Ectodermal cell (in vitro differentiated cells): ENCODE data around the gene RNF225.
A peak's percentile ranks its signal among the peaks of the same experiment; 100 is the strongest.

Experiments used
- H3K27ac ChIP-seq: 2 replicates; pipeline ENCODE4 v1.7.0; 2013; ENCODE audit warnings: mild to moderate bottlenecking, low read depth, low read length; ENCODE audit not compliant: insufficient read depth, poor library complexity, severe bottlenecking
- H3K27me3 ChIP-seq: 2 replicates; pipeline ENCODE4 v1.7.0; 2013; ENCODE audit warnings: mild to moderate bottlenecking, low read length; ENCODE audit not compliant: insufficient read depth, control insufficient read depth, poor library complexity, severe bottlenecking
- H3K36me3 ChIP-seq: one replicate; pipeline ENCODE4 v1.7.0; 2013; ENCODE audit warnings: low read length; ENCODE audit not compliant: control insufficient read depth, insufficient read depth
- H3K4me1 ChIP-seq: one replicate; pipeline ENCODE4 v1.7.0; 2013; ENCODE audit warnings: low read length; ENCODE audit not compliant: control insufficient read depth, insufficient read depth
- H3K4me3 ChIP-seq: 2 replicates; pipeline ENCODE4 v1.7.0; 2013; ENCODE audit warnings: low read depth, low read length, control low read depth; ENCODE audit not compliant: insufficient read depth
- H3K9me3 ChIP-seq: 2 replicates; pipeline ENCODE4 v1.7.0; 2013; ENCODE audit warnings: mild to moderate bottlenecking, low read length, moderate library complexity; ENCODE audit not compliant: control insufficient read depth
- WGBS, 2 experiments: methylation state at CpG; one replicate each; pipeline ENCODE4 v1.1.7; 2013; ENCODE audit warnings: missing lambda C conversion rate in 2 of 2; 5-methylcytosine and 5-hydroxymethylcytosine counted together

Gene RNF225

GRCh38 chr19:58352760-58353671, 42.4 kb upstream of the RNF225 start, which contains the start of gene A1BG:
Gene A1BG, minus strand, starts transcription at chr19:58353492. Its CDS starts 55 bp downstream, at chr19:58353437.
- H3K4me1 ChIP-seq: no peaks in the 10 kb centered on the region
- no peak within 1 kb of the TSS for H3K4me3 ChIP-seq
- H3K27ac ChIP-seq: no peak within 1 kb of the TSS
- H3K9me3 ChIP-seq: no peaks in the 10 kb centered on the region
- WGBS, 2 experiments: 91 to 93% methylated on average over 26 of the region's 26 CpGs
- no peaks in the 10 kb centered on the region for H3K36me3 ChIP-seq
- H3K27me3 ChIP-seq: peaks cover 5% of the 10 kb centered on the region

- no peaks in the 10 kb centered on the region for H3K27me3 ChIP-seq
- no peaks in the 10 kb centered on the region for H3K9me3 ChIP-seq
- H3K27ac ChIP-seq: no peak overlapping the region
- 93 to 96% methylated on average over 15 of the region's 15 CpGs for WGBS, 2 experiments
- H3K36me3 ChIP-seq: no peaks in the 10 kb centered on the region
- H3K4me3 ChIP-seq: no peak overlapping the region
- H3K4me1 ChIP-seq: no peaks in the 10 kb centered on the region
Observed at GRCh38 chr19:58353717-58354477, 41.6 kb upstream of the RNF225 start.

GRCh38 chr19:58354478-58355030, 40.9 kb upstream of the RNF225 start:
- Histone ChIP-seq H3K4me3 (no peak overlapping the region), H3K9me3 (no peaks in the 10 kb centered on the region), H3K27me3 (no peaks in the 10 kb centered on the region), H3K27ac (no peak overlapping the region), H3K36me3 (no peaks in the 10 kb centered on the region), H3K4me1 (no peaks in the 10 kb centered on the region)
- whole genome bisulfite sequencing, 2 experiments: 93 to 95% methylated on average over 6 of the region's 6 CpGs

GRCh38 chr19:58355215-58355796, 40.1 kb upstream of the RNF225 start:
- Histone ChIP-seq H3K27ac (no peak overlapping the region), H3K4me1 (no peaks in the 10 kb centered on the region), H3K9me3 (no peaks in the 10 kb centered on the region), H3K36me3 (no peaks in the 10 kb centered on the region), H3K4me3 (no peak overlapping the region), H3K27me3 (no peaks in the 10 kb centered on the region)
- 92 to 95% methylated on average over 10 of the region's 10 CpGs for WGBS, 2 experiments

GRCh38 chr19:58355908-58356765, 39.3 kb upstream of the RNF225 start:
- Histone ChIP-seq H3K36me3 (no peaks in the 10 kb centered on the region), H3K27me3 (no peaks in the 10 kb centered on the region), H3K4me1 (peaks cover 2% of the 10 kb centered on the region), H3K27ac (no peak overlapping the region), H3K9me3 (no peaks in the 10 kb centered on the region), H3K4me3 (no peak overlapping the region)
- WGBS, 2 experiments: 96% methylated on average over 94 of the region's 94 CpGs

GRCh38 chr19:58356766-58357480, 38.5 kb upstream of the RNF225 start:
- no peaks in the 10 kb centered on the region for H3K36me3 ChIP-seq
- H3K27me3 ChIP-seq: no peaks in the 10 kb centered on the region
- 94 to 95% methylated on average over 75 of the region's 75 CpGs for WGBS, 2 experiments
- H3K9me3 ChIP-seq: no peaks in the 10 kb centered on the region
- no peak overlapping the region for H3K27ac ChIP-seq
- peaks cover 6% of the 10 kb centered on the region for H3K4me1 ChIP-seq
- no peak overlapping the region for H3K4me3 ChIP-seq

GRCh38 chr19:58357481-58358145, 37.8 kb upstream of the RNF225 start:
- H3K36me3 ChIP-seq: no peaks in the 10 kb centered on the region
- WGBS, 2 experiments: 74 to 77% methylated on average over 19 of the region's 19 CpGs
- H3K4me1 ChIP-seq: peaks cover 6% of the 10 kb centered on the region
- H3K27me3 ChIP-seq: no peaks in the 10 kb centered on the region
- no peak overlapping the region for H3K27ac ChIP-seq
- no peak overlapping the region for H3K4me3 ChIP-seq
- H3K9me3 ChIP-seq: no peaks in the 10 kb centered on the region

GRCh38 chr19:58361900-58362271, 33.6 kb upstream of the RNF225 start:
- H3K27me3 ChIP-seq: no peaks in the 10 kb centered on the region
- WGBS, 2 experiments: 3 to 4% methylated on average over 28 of the region's 28 CpGs
- peak overlapping the region; percentile 91 for H3K27ac ChIP-seq
- no peaks in the 10 kb centered on the region for H3K9me3 ChIP-seq
- H3K4me1 ChIP-seq: peaks cover 6% of the 10 kb centered on the region
- H3K36me3 ChIP-seq: no peaks in the 10 kb centered on the region
- peak overlapping the region; percentile 82 for H3K4me3 ChIP-seq
